T-helper 1 cell treated with Interleukin-12 subunit alpha and Interleukin-12 subunit beta and Interleukin-4 antibody, amounts not matched to agents 30 μg/mL and 1 μg/mL, for 36 hours (primary cell): ENCODE measurements around the gene SH3RF2.
"Not testable (repeated sequence)": the region's sequence is repeated elsewhere in the genome, so short reads cannot be mapped to it uniquely, and the experiment has no call there.

Experiments used
- H3K27ac Mint-ChIP-seq: one replicate; pipeline ENCODE4 v1.8.0; 2021; ENCODE audit warnings: mild to moderate bottlenecking, mixed read lengths
- H3K27me3 Mint-ChIP-seq: one replicate; pipeline ENCODE4 v1.8.0; 2021; ENCODE audit warnings: low read depth, mixed read lengths
- H3K36me3 Mint-ChIP-seq: one replicate; pipeline ENCODE4 v1.8.0; 2021; ENCODE audit warnings: low read depth, mixed read lengths
- H3K4me1 Mint-ChIP-seq: one replicate; pipeline ENCODE4 v1.8.0; 2021; ENCODE audit warnings: low read depth, mixed read lengths
- H3K4me3 Mint-ChIP-seq: one replicate; pipeline ENCODE4 v1.8.0; 2021; ENCODE audit warnings: mild to moderate bottlenecking, moderate library complexity, mixed read lengths
- H3K9me3 Mint-ChIP-seq: one replicate; pipeline ENCODE4 v1.8.0; 2021; ENCODE audit warnings: mixed read lengths

The SH3RF2 gene

GRCh38 chr5:146081556-146081955, 145.2 kb downstream of the SH3RF2 start:
- Mint-ChIP-seq H3K4me1 (peaks cover 13% of the 10 kb centered on the region), H3K4me3 (no peak overlapping the region), H3K27ac (no peak overlapping the region), H3K27me3 (peaks cover 42% of the 10 kb centered on the region), H3K9me3 (no peaks in the 10 kb centered on the region), H3K36me3 (no peaks in the 10 kb centered on the region)

DNA sequence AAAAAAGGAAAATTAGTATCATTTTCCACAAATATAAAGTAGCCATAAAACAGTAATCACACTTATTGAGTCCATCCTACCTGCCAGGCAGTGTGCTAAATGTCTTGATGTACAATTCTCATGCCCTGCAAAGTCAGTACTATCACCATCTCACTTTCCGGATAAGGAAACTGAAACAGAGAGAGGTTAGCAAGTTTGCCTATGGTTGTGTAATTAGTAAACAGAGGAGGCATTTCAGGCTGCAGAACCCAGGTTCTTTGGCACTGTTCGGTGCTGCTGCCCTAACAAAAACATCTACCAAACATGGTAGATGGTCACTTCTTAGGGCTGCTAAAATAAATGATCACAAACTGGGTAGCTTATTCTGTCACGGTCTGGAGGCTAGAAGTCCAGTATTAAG, 146.4 kb downstream of the SH3RF2 start:
- no peaks in the 10 kb centered on the region for H3K36me3 Mint-ChIP-seq
- H3K4me3 Mint-ChIP-seq, result no peak overlapping the region
- no peak overlapping the region for H3K27ac Mint-ChIP-seq
- peaks cover 34% of the 10 kb centered on the region for H3K27me3 Mint-ChIP-seq
- H3K4me1 Mint-ChIP-seq, result peaks cover 13% of the 10 kb centered on the region
- H3K9me3 Mint-ChIP-seq, result no peaks in the 10 kb centered on the region

GRCh38 chr5:146084376-146084775, 148.0 kb downstream of the SH3RF2 start:
- H3K9me3 Mint-ChIP-seq, result no peaks in the 10 kb centered on the region
- H3K4me3 Mint-ChIP-seq, result no peak overlapping the region
- peaks cover 22% of the 10 kb centered on the region for H3K27me3 Mint-ChIP-seq
- H3K4me1 Mint-ChIP-seq, result peaks cover 11% of the 10 kb centered on the region
- H3K27ac Mint-ChIP-seq, result no peak overlapping the region
- H3K36me3 Mint-ChIP-seq, result no peaks in the 10 kb centered on the region

GRCh38 chr5:146088098-146088497, 151.7 kb downstream of the SH3RF2 start:
- H3K36me3 Mint-ChIP-seq, result no peaks in the 10 kb centered on the region
- no peaks in the 10 kb centered on the region for H3K27me3 Mint-ChIP-seq
- no peaks in the 10 kb centered on the region for H3K9me3 Mint-ChIP-seq
- H3K27ac Mint-ChIP-seq, result no peak overlapping the region
- no peak overlapping the region for H3K4me3 Mint-ChIP-seq
- peaks cover 3% of the 10 kb centered on the region for H3K4me1 Mint-ChIP-seq

DNA sequence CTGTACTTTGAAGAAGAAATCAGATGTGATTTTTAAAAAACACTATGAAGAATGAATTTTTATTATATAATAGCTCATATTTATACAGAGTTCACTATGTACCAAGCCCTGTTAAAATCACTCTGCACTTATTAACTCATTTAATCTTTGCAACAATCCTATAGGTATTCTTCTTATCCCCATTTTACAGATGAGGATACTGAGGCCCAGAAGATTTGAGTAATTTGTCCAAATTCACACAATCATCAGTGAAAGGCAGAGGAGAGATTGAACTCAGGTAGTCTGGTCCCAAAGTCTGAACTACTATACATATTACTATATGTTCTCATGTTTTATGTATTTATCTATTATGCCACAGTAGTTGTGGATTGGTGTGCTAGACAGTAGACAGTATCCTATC, 152.9 kb downstream of the SH3RF2 start:
- Mint-ChIP-seq H3K27me3 (no peaks in the 10 kb centered on the region), H3K36me3 (no peaks in the 10 kb centered on the region), H3K27ac (no peak overlapping the region), H3K9me3 (no peaks in the 10 kb centered on the region), H3K4me3 (no peak overlapping the region), H3K4me1 (no peaks in the 10 kb centered on the region)

- Mint-ChIP-seq H3K27me3 (no peaks in the 10 kb centered on the region), H3K36me3 (no peaks in the 10 kb centered on the region), H3K9me3 (no peaks in the 10 kb centered on the region), H3K4me1 (no peaks in the 10 kb centered on the region), H3K4me3 (no peak overlapping the region), H3K27ac (no peak overlapping the region)
Measured at GRCh38 chr5:146091881-146092280, 155.5 kb downstream of the SH3RF2 start.

- no peaks in the 10 kb centered on the region for H3K27me3 Mint-ChIP-seq
- no peak overlapping the region for H3K4me3 Mint-ChIP-seq
- no peaks in the 10 kb centered on the region for H3K4me1 Mint-ChIP-seq
- no peaks in the 10 kb centered on the region for H3K36me3 Mint-ChIP-seq
- H3K27ac Mint-ChIP-seq, result no peak overlapping the region
- H3K9me3 Mint-ChIP-seq, result no peaks in the 10 kb centered on the region
Measured at GRCh38 chr5:146098047-146098446, 161.7 kb downstream of the SH3RF2 start.

- no peaks in the 10 kb centered on the region for H3K4me1 Mint-ChIP-seq
- H3K27me3 Mint-ChIP-seq, result no peaks in the 10 kb centered on the region
- no peak overlapping the region for H3K27ac Mint-ChIP-seq
- H3K4me3 Mint-ChIP-seq, result no peak overlapping the region
- no peaks in the 10 kb centered on the region for H3K9me3 Mint-ChIP-seq
- peaks cover 5% of the 10 kb centered on the region for H3K36me3 Mint-ChIP-seq
Measured at GRCh38 chr5:146101646-146102045, 165.3 kb downstream of the SH3RF2 start.

DNA sequence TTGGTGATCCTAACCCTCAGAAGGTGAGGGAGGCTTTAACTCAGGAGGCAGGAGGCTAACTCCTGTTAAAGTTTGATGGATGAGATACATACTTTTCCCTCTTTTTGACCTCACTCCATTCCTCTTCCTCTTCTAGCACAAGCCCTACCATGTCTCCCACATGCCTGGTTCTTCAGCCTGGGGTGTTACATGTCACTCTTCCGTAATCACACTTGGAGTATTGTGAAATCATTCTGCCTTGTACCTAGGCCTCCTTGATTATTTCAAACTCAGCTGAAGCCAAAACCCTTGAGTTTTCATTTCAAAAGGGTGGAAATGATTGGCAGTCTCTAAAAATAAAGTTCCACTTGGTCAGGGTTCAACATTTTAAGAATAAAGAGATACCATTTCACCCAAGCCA, 167.2 kb downstream of the SH3RF2 start:
- Mint-ChIP-seq H3K27me3 (no peaks in the 10 kb centered on the region), H3K4me3 (no peak overlapping the region), H3K27ac (no peak overlapping the region), H3K36me3 (peaks cover 5% of the 10 kb centered on the region), H3K9me3 (no peaks in the 10 kb centered on the region), H3K4me1 (no peaks in the 10 kb centered on the region)

DNA sequence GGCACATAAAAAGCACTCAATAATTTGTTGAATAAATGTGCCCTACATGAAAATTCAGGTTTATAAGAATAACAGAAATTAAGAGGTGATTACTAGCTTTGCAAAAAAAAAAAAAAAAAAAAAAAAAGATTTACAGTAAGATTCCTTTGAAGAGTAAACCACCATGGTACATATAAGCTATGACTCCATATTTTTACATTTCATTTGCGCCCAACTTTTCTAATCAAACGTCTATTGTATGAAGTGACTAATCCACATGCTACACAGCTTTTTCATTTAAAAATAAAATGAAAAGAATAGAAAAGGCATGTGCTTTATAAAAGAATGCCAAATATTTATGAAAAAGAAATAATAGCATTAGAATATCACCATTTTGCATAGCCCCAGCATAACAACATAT, 169.1 kb downstream of the SH3RF2 start, which contains the start of gene PLAC8L1:
PLAC8L1 (minus strand) TSS at position 101 of the 400 bp plus-strand sequence. CDS start 1,266 bp downstream, outside the sequence.
- H3K36me3 Mint-ChIP-seq, result peaks cover 5% of the 10 kb centered on the region
- no peaks in the 10 kb centered on the region for H3K27me3 Mint-ChIP-seq
- H3K9me3 Mint-ChIP-seq, result no peaks in the 10 kb centered on the region
- no peak within 1 kb of the TSS for H3K4me3 Mint-ChIP-seq
- H3K4me1 Mint-ChIP-seq, result no peaks in the 10 kb centered on the region
- H3K27ac Mint-ChIP-seq, result no peak within 1 kb of the TSS

GRCh38 chr5:146107901-146108300, 171.5 kb downstream of the SH3RF2 start:
- peaks cover 11% of the 10 kb centered on the region for H3K36me3 Mint-ChIP-seq
- no peaks in the 10 kb centered on the region for H3K27me3 Mint-ChIP-seq
- no peak overlapping the region for H3K4me3 Mint-ChIP-seq
- H3K4me1 Mint-ChIP-seq, result no peaks in the 10 kb centered on the region
- H3K9me3 Mint-ChIP-seq, result no peaks in the 10 kb centered on the region
- H3K27ac Mint-ChIP-seq, result no peak overlapping the region

GRCh38 chr5:146108870-146109269, 172.5 kb downstream of the SH3RF2 start:
- H3K4me1 Mint-ChIP-seq, H3K9me3 Mint-ChIP-seq, H3K27ac Mint-ChIP-seq, H3K4me3 Mint-ChIP-seq, H3K27me3 Mint-ChIP-seq: not testable (repeated sequence)
- peaks cover 14% of the 10 kb centered on the region for H3K36me3 Mint-ChIP-seq

- Mint-ChIP-seq H3K36me3 (peaks cover 14% of the 10 kb centered on the region), H3K4me3 (no peak overlapping the region), H3K27me3 (no peaks in the 10 kb centered on the region), H3K27ac (no peak overlapping the region), H3K9me3 (no peaks in the 10 kb centered on the region), H3K4me1 (no peaks in the 10 kb centered on the region)
Measured at GRCh38 chr5:146109379-146109778, 173.0 kb downstream of the SH3RF2 start.

- no peaks in the 10 kb centered on the region for H3K9me3 Mint-ChIP-seq
- no peaks in the 10 kb centered on the region for H3K27me3 Mint-ChIP-seq
- H3K36me3 Mint-ChIP-seq, result peaks cover 11% of the 10 kb centered on the region
- no peak overlapping the region for H3K27ac Mint-ChIP-seq
- H3K4me3 Mint-ChIP-seq, result no peak overlapping the region
- no peaks in the 10 kb centered on the region for H3K4me1 Mint-ChIP-seq
Measured at GRCh38 chr5:146111409-146111808, 175.0 kb downstream of the SH3RF2 start.

GRCh38 chr5:146112476-146112875, 176.1 kb downstream of the SH3RF2 start:
- no peaks in the 10 kb centered on the region for H3K27me3 Mint-ChIP-seq
- H3K27ac Mint-ChIP-seq, result no peak overlapping the region
- no peaks in the 10 kb centered on the region for H3K9me3 Mint-ChIP-seq
- H3K36me3 Mint-ChIP-seq, result peaks cover 14% of the 10 kb centered on the region
- H3K4me1 Mint-ChIP-seq, result no peaks in the 10 kb centered on the region
- H3K4me3 Mint-ChIP-seq, result no peak overlapping the region
